Stomach (tissue), 9 donors: ENCODE data around the gene VDAC2. TPM values are rescaled to one million over a fixed set of nuclear protein-coding genes. Genes with fewer than 3 reads are reported as not detected.

Source experiments
- DNase-seq, 2 donors: peaks; one replicate each; pipeline versions ENCODE4 v3.0.0 to v3.0.0-alpha.2; 2013 to 2019
- H3K27ac ChIP-seq, 5 donors: fragments of 200-600 bp in 4 of 5; sonication (generic) in 4 of 5; one replicate each; pipeline ENCODE4 v1.5.1; 2013 to 2019; ENCODE audit warnings: mild to moderate bottlenecking in 1 of 5, moderate library complexity in 1 of 5
- H3K27me3 ChIP-seq, 3 donors: fragments of 200-600 bp; sonication (generic); one replicate each; pipeline ENCODE4 v1.5.1; 2017 to 2019; ENCODE audit warnings: mixed run types in 1 of 3
- H3K36me3 ChIP-seq, 4 donors: fragments of 200-600 bp; sonication (generic); 1 replicate in 3 of 4; 2 replicates in 1 of 4; pipeline ENCODE4 v1.5.1; 2016 to 2019
- H3K4me1 ChIP-seq, 4 donors: fragments of 200-600 bp; sonication (generic); one replicate each; pipeline ENCODE4 v1.5.1; 2016 to 2019
- H3K4me3 ChIP-seq, 4 donors: fragments of 200-600 bp; sonication (generic) in 3 of 4; one replicate each; pipeline ENCODE4 v1.5.1; 2016 to 2019; ENCODE audit warnings: mild to moderate bottlenecking in 1 of 4
- H3K9me3 ChIP-seq, 4 donors: fragments of 200-600 bp; sonication (generic); one replicate each; pipeline ENCODE4 v1.5.1; 2016 to 2019
- EP300 ChIP-seq: sonication (generic); formaldehyde crosslinking; IDR thresholded peaks from one replicate; pipeline ENCODE4 v1.6.1; 2017; ENCODE audit warnings: antibody characterized with exemption
- POLR2A ChIP-seq, 4 donors: fragments of 450-650 bp; IDR thresholded peaks; one replicate each; pipeline ENCODE4 v1.6.1; 2016; ENCODE audit warnings: antibody characterized with exemption in 4 of 4, control low read depth in 2 of 4, mild to moderate bottlenecking in 1 of 4, moderate library complexity in 1 of 4
- POLR2AphosphoS5 ChIP-seq, 3 donors: sonication (generic); formaldehyde crosslinking; IDR thresholded peaks; one replicate each; pipeline ENCODE4 v1.6.1; 2016; ENCODE audit warnings: antibody characterized with exemption in 3 of 3
- WGBS, 5 donors: extraction: QIAGEN DNeasy Blood & Tissue Kit in 3 of 5; methylation state at CpG; one replicate each; pipeline versions ENCODE4 v1.1.5 to v1.1.7; 2013 to 2018; 5-methylcytosine and 5-hydroxymethylcytosine counted together
- intact Hi-C: fragments of 100-400 bp; cut with DNase I; formaldehyde crosslinking; loops from one replicate; pipeline ENCODE4 v1.15.1; 2023; ENCODE audit warnings: low total_unique reads
- polyA plus RNA-seq, 3 donors: library from polyadenylated mRNA; stranded (reverse); fragments of 200-250 nt; gene quantifications; one replicate each; pipeline ENCODE4 v1.2.3, GENCODE V29; 2013
- total RNA-seq, 5 donors: library from RNA; depleted of rRNA; stranded (reverse); fragments of >200 nt; gene quantifications; one replicate each; pipeline versions ENCODE4 v1.1.0 to v1.2.3, GENCODE V29; 2014 to 2016
- TF ChIP-seq, protein P1 (sequence below), 7 experiments: fragments of 450-650 bp in 4 of 7; fragments of 200-600 bp in 3 of 7; sonication (generic) in 3 of 7; IDR thresholded peaks; one replicate each; pipeline ENCODE4 v1.5.1; 2016 to 2019; ENCODE audit warnings: antibody characterized with exemption in 7 of 7, control low read depth in 2 of 7, mild to moderate bottlenecking in 1 of 7
- donor health status: healthy with polysubstance abuse.
- donor health status: Bipolar disorder and iron deficiency.
- donor health status: healthy.

The VDAC2 gene
- total and polyA plus RNA-seq, 8 donors = 44.3 to 202 (median 144) TPM

DNA sequence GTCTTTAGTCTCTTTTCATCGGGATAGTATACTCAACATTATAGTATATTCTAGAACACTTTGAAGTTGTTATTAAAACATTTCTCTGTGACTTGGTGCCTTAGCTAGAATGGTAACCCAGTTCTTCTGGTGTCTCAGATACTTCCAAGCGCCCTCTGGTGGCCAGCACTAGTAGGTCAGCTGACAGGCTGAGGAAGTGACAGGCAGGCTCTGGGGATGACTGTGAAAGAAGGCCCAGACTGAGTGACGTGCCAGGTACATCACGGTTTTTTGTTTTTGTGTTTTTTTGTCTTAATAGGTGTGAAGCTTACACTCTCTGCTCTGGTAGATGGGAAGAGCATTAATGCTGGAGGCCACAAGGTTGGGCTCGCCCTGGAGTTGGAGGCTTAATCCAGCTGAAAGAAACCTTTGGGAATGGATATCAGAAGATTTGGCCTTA, 20.0 kb downstream of the VDAC2 start:
- intact Hi-C loops = loop anchor here (10.0 kb wide), 1 partner anchor 126 kb away; a partner anchor contains a TSS
- Histone ChIP-seq H3K4me1 (peaks cover 43 to 73% (median 66%) of the 10 kb centered on the region in 4 donors), H3K27me3 (no peaks in the 10 kb centered on the region), H3K4me3 (no peak overlapping the region), H3K36me3 (peaks cover 24 to 78% (median 55%) of the 10 kb centered on the region in 4 donors), H3K27ac (peak overlapping the region in 2 of 5 donors; percentile 43 to 46), H3K9me3 (no peaks in the 10 kb centered on the region)
- TF ChIP-seq EP300 = no peak
- TF ChIP-seq, protein P1, sequence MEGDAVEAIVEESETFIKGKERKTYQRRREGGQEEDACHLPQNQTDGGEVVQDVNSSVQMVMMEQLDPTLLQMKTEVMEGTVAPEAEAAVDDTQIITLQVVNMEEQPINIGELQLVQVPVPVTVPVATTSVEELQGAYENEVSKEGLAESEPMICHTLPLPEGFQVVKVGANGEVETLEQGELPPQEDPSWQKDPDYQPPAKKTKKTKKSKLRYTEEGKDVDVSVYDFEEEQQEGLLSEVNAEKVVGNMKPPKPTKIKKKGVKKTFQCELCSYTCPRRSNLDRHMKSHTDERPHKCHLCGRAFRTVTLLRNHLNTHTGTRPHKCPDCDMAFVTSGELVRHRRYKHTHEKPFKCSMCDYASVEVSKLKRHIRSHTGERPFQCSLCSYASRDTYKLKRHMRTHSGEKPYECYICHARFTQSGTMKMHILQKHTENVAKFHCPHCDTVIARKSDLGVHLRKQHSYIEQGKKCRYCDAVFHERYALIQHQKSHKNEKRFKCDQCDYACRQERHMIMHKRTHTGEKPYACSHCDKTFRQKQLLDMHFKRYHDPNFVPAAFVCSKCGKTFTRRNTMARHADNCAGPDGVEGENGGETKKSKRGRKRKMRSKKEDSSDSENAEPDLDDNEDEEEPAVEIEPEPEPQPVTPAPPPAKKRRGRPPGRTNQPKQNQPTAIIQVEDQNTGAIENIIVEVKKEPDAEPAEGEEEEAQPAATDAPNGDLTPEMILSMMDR (IDR thresholded peaks at IDR 0.05) = peak in 5 of 7 experiments; percentile 85 to 92 (median 90)
- TF ChIP-seq POLR2A (IDR thresholded peaks at IDR 0.05) = no peak
- peak; percentile 33 to 88 (median 48) for TF ChIP-seq POLR2AphosphoS5 (IDR thresholded peaks at IDR 0.05)
- WGBS, 5 donors = 23 to 25% (median 24%) methylated on average over 5 of the region's 5 CpGs
- DNase-seq = peak; percentile 95

DNA sequence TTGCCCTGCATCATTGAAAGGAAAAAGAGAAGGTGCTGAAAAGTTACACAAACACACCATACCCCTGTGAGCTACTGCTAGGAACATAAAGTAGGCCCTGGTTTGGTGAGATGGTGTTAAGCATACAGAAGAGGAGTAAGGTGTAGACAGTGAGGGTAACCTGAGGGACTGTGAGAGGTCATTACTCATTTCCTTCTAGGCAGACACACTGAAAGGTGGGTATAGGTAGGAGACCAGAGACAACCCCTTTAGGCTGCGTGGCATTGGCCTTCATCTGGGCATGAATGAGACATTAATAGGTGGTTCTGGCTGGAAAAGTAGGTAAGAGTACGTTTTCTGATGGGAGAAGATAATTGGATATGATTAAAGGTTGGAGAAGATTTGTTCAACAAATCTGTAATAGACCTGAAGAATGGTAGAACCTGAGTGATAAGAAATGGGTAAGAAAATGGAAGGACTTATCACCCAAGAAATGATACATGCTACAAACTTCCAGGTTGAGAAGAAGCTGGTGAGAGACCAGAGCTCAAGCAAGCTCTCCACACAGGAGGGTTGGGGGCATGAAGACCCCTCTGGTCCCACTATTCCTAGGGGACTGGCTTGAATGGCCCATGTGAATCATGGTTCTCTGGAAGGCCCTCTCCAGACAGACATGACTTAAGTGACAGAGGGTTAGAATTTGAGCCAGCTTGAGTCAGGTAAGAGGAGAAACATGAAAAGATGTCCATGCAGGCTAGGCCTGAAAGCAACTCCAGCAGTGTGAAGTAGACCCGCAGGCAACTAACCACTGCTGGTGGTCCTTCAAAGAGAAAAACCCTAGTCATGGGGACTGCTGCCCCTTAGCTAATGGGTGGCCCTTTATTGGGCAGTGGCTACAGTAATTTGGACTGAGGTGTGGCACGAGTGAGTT, 21.3 kb downstream of the VDAC2 start:
- no peak for DNase-seq

DNA sequence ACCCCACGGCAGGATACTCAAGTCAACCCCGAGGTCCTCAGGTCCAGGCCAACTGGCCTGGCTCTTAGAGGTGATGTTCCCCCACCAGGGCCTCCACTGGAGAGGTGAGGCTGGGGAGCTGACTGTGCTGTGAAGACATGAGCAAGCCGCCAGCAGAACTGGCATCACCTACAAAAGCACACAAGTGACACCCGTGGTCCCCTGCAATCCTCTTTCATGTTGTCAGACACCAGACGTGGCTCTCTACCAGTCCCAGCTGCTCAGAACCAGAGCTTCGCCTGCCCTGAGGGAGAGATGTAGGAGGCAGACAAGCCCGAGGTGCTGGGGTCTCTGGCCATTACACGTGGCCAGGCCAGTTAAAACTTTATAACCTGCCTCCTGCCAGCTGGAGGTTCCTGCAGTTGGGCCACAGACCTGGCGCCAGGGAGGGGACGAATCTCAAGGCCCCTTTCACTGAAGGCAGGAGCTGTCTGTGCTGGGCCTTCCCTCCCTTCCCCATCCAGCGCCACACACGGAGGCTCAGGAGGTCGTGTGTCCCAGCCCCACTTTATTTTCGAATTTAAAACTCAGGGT, 22.9 kb downstream of the VDAC2 start:
- intact Hi-C loops = loop anchor here (10.0 kb wide), 1 partner anchor 129 kb away; a partner anchor contains a TSS
- peak overlapping the region; percentile 86 to 97 (median 90) for H3K27ac ChIP-seq
- 41 to 54% (median 45%) methylated on average over 10 to 14 of the region's 14 CpGs for WGBS, 5 donors
- peaks cover 20 to 50% (median 38%) of the 10 kb centered on the region in 4 donors for H3K4me1 ChIP-seq
- no peaks in the 10 kb centered on the region for H3K27me3 ChIP-seq
- peak overlapping the region; percentile 76 to 83 (median 78) for H3K4me3 ChIP-seq
- TF ChIP-seq EP300 (no peak), POLR2A (IDR thresholded peaks at IDR 0.05) (no peak), POLR2AphosphoS5 (IDR thresholded peaks at IDR 0.05) (no peak)
- TF ChIP-seq, protein P1 (IDR thresholded peaks at IDR 0.05) = no peak
- peak in 1 of 2 donors; percentile 27 for DNase-seq
- no peaks in the 10 kb centered on the region for H3K9me3 ChIP-seq
- peaks cover 21 to 50% (median 40%) of the 10 kb centered on the region in 4 donors for H3K36me3 ChIP-seq

More for the DNA sequence above, 21.3 kb downstream of the VDAC2 start:
- H3K27me3 ChIP-seq = no peaks in the 10 kb centered on the region
- H3K4me3 ChIP-seq = no peak overlapping the region
- 77 to 83% (median 83%) methylated on average over 4 of the region's 4 CpGs for WGBS, 5 donors
- intact Hi-C loops = loop anchor here (10.0 kb wide), 1 partner anchor 127 kb away; a partner anchor contains a TSS
- peaks cover 35 to 66% (median 54%) of the 10 kb centered on the region in 4 donors for H3K4me1 ChIP-seq
- H3K27ac ChIP-seq = peak overlapping the region in 2 of 5 donors; percentile 4 to 88
- peaks cover 24 to 65% (median 49%) of the 10 kb centered on the region in 4 donors for H3K36me3 ChIP-seq
- TF ChIP-seq, protein P1 (IDR thresholded peaks at IDR 0.05) = no peak
- peak in 1 of 3 donors; percentile 4 for TF ChIP-seq POLR2AphosphoS5 (IDR thresholded peaks at IDR 0.05)
- H3K9me3 ChIP-seq = no peaks in the 10 kb centered on the region

DNA sequence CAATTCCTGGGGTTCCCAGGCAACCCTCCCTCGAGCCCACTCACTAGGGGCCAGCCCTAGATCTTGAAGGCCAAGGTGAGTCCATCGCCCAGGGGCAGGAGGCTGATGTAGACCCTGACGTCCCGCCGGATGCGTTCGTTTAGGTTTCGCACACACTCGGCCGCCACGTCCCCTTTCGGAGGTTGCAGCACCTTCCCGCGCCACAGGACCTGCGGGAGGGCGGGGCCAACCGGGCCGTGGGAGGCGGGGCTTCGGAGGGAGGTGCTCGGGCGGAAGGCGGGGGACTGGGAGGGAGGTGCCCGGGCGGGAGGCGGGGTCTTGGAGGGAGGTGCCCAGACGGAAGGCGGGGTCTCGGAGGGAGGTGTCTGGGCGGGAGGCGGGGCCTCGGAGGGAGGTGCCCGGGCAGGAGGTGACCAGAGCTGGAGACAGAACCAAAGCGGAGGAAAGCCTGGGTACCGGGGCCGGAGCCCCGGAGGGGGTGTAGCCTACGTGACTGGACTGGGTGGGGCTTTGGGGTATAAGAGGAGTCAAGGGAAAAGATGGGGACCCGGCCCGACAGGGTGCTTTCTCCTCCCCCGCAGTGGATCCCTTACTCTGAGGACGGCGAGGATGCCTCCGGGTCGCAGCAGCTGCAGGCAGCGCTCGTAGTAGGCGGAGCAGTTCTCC, 23.6 kb downstream of the VDAC2 start:
- TF ChIP-seq POLR2AphosphoS5 (IDR thresholded peaks at IDR 0.05) = peak in 1 of 3 donors; percentile 64
- TF ChIP-seq, protein P1 (IDR thresholded peaks at IDR 0.05) = no peak
- H3K27ac ChIP-seq = peak overlapping the region; percentile 86 to 97 (median 90)

More for the DNA sequence above, 23.6 kb downstream of the VDAC2 start:
- peak overlapping the region; percentile 76 to 83 (median 78) for H3K4me3 ChIP-seq
- no peaks in the 10 kb centered on the region for H3K9me3 ChIP-seq
- intact Hi-C loops = loop anchor here (10.0 kb wide), 1 partner anchor 129 kb away; a partner anchor contains a TSS
- peaks cover 21 to 44% (median 34%) of the 10 kb centered on the region in 4 donors for H3K36me3 ChIP-seq
- peaks cover 18 to 44% (median 33%) of the 10 kb centered on the region in 4 donors for H3K4me1 ChIP-seq
- peak; percentile 97 to 99 for DNase-seq
- 1 to 11% (median 4%) methylated on average over 24 to 48 of the region's 48 CpGs for WGBS, 5 donors
- no peaks in the 10 kb centered on the region for H3K27me3 ChIP-seq
